PC-9 (cell line): ENCODE measurements around the gene VEGFB.

Experiments used
- EZH2 ChIP-seq: fragments of 200-600 bp; sonication (generic); IDR thresholded peaks from 2 replicates; pipeline ENCODE4 v1.8.0; 2017; ENCODE audit warnings: antibody characterized with exemption, low read depth
- TF ChIP-seq, protein P1 (sequence below): fragments of 200-600 bp; sonication (generic); conservative IDR thresholded peaks from 2 replicates; pipeline ENCODE4 v1.6.1; 2017; ENCODE audit warnings: mixed run types, antibody characterized with exemption, mild to moderate bottlenecking, moderate library complexity

DNA sequence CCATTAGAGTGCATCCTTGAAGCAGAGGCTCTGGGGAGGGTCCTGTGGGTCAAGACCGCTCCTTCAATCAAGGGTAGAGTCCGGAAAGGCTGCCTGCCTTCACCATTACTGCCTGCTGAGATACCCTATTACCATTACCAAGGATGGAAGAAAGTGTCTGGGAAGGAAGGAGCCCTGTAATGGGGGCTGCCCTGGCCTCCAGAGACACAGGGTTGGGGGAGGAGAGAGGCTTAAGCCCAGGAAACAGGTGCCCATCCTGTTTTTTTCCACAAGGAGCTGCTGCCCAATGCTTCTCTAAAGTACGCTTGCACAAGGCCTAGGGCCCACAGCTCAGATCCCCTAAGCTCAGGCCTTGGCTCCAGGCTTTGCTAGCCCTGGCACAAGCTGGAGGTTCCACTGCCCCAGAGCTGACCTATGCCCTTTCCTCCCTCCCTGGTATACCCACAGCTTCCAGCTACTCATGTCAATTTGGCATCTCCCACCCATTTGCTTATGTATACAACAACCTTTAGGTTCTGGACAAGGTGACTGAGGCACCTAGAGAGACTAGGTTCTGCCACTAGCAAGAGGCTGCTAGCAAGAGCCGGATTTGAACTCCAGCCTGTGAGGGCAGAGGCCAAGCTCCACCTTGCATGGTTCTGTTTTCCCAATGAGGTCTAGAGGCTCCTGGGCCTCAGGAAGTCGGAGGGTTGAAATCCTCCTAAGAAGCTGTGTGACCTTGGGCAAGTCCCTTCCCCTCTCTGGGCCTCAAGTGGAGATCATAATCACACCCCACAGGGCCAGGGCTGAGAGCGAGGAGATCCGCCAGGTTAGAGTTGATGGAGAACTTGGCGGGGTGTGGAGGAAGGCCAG lies 15.4 kb downstream of the VEGFB start:
- TF ChIP-seq, protein P1, sequence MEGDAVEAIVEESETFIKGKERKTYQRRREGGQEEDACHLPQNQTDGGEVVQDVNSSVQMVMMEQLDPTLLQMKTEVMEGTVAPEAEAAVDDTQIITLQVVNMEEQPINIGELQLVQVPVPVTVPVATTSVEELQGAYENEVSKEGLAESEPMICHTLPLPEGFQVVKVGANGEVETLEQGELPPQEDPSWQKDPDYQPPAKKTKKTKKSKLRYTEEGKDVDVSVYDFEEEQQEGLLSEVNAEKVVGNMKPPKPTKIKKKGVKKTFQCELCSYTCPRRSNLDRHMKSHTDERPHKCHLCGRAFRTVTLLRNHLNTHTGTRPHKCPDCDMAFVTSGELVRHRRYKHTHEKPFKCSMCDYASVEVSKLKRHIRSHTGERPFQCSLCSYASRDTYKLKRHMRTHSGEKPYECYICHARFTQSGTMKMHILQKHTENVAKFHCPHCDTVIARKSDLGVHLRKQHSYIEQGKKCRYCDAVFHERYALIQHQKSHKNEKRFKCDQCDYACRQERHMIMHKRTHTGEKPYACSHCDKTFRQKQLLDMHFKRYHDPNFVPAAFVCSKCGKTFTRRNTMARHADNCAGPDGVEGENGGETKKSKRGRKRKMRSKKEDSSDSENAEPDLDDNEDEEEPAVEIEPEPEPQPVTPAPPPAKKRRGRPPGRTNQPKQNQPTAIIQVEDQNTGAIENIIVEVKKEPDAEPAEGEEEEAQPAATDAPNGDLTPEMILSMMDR, result no peak
- no peak for TF ChIP-seq EZH2
